ENCODE results near the gene ITFG1.

Gene ITFG1

DNA sequence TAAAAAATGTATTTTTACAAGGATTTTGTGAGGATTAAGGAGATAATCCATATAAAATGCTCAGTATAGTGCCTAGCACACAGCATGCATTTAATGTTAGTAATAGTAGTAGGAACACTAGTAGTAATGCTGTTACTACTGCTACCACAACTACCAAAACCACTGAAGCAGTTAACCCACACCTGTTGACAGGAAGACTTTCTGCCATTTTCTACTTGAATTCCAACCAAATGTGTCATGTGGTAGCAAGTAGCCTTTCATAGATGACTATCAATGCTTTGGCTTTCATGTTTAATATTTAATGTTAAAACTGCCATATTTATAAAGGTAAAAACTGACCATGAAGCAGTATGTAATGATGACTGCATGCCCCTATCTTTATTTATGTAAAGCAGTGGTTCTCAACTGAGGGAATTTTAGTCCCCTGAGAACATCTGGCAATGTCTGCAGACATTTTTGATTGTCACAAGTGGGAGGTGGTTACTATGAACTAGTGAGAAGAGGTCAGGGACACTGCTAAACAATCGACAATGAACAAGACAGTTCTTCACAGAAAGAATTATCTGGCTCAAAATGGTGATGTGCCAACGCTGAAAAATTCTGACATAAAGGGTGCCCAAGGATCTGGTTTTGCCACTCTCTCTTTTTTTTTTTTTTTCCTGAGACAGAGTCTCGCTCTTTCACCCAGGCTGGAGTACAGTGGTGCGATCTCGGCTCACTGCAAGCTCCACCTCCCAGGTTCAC lies 89.4 kb downstream of the ITFG1 start:
- TF ChIP-seq TAF1 (IDR thresholded peaks at IDR 0.05; ENCODE audit: borderline replicate concordance, insufficient read depth, low read length) = no peak
- TF ChIP-seq REST (IDR thresholded peaks at IDR 0.05; ENCODE audit: insufficient read depth in 1 of 2, low read depth in 2 of 2, low read length in 2 of 2) = no peak
- no peak for TF ChIP-seq SIN3A (IDR thresholded peaks at IDR 0.05; ENCODE audit: borderline replicate concordance, insufficient read depth, low read length)
- TF ChIP-seq POLR2AphosphoS5 (IDR thresholded peaks at IDR 0.05; ENCODE audit: low read depth, low read length) = no peak
- no peak for TF ChIP-seq FOXP2 (optimal IDR thresholded peaks at IDR 0.05; ENCODE audit: borderline replicate concordance, extremely low read depth, extremely low read length, insufficient read depth)

DNA sequence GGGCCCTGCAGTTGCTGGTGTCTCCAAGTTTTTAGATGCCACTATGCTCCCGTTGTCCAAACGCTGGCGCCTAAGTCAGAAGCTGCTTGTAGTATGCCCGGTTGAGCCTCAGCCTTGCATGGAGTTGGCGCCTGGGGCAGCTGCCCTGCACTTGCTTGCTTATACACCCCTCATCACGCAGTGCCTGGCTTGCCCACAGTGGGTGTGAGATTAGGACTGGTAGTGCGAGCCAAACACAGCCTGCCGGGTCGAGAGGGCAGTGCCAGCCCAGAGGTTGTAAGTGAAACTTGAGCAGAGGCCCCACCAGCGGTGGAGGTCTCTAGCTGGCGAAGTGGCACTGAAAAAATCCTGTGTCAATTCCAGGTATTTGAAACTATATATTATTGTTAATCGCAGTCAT lies 90.3 kb downstream of the ITFG1 start:
- TF ChIP-seq POLR2AphosphoS5 (IDR thresholded peaks at IDR 0.05; ENCODE audit: low read depth, low read length) (no peak), SIN3A (IDR thresholded peaks at IDR 0.05; ENCODE audit: borderline replicate concordance, insufficient read depth, low read length) (no peak), REST (IDR thresholded peaks at IDR 0.05; ENCODE audit: insufficient read depth in 1 of 2, low read depth in 2 of 2, low read length in 2 of 2) (no peak), TAF1 (IDR thresholded peaks at IDR 0.05; ENCODE audit: borderline replicate concordance, insufficient read depth, low read length) (no peak), FOXP2 (optimal IDR thresholded peaks at IDR 0.05; ENCODE audit: borderline replicate concordance, extremely low read depth, extremely low read length, insufficient read depth) (no peak)

- TF ChIP-seq POLR2AphosphoS5 (IDR thresholded peaks at IDR 0.05; ENCODE audit: low read depth, low read length) (no peak), SIN3A (IDR thresholded peaks at IDR 0.05; ENCODE audit: borderline replicate concordance, insufficient read depth, low read length) (no peak), REST (IDR thresholded peaks at IDR 0.05; ENCODE audit: insufficient read depth in 1 of 2, low read depth in 2 of 2, low read length in 2 of 2) (no peak), TAF1 (IDR thresholded peaks at IDR 0.05; ENCODE audit: borderline replicate concordance, insufficient read depth, low read length) (no peak), FOXP2 (optimal IDR thresholded peaks at IDR 0.05; ENCODE audit: borderline replicate concordance, extremely low read depth, extremely low read length, insufficient read depth) (no peak)
These were observed 94.6 kb downstream of the ITFG1 start for GRCh38 chr16:47366228-47366627.

- TF ChIP-seq SIN3A (IDR thresholded peaks at IDR 0.05; ENCODE audit: borderline replicate concordance, insufficient read depth, low read length) = no peak
- TF ChIP-seq REST (IDR thresholded peaks at IDR 0.05; ENCODE audit: insufficient read depth in 1 of 2, low read depth in 2 of 2, low read length in 2 of 2) = no peak
- no peak for TF ChIP-seq POLR2AphosphoS5 (IDR thresholded peaks at IDR 0.05; ENCODE audit: low read depth, low read length)
- TF ChIP-seq FOXP2 (optimal IDR thresholded peaks at IDR 0.05; ENCODE audit: borderline replicate concordance, extremely low read depth, extremely low read length, insufficient read depth) = no peak
- TF ChIP-seq TAF1 (IDR thresholded peaks at IDR 0.05; ENCODE audit: borderline replicate concordance, insufficient read depth, low read length) = no peak
These were observed 97.1 kb downstream of the ITFG1 start for GRCh38 chr16:47363761-47364160.
